ENCODE data around the gene ANK2. TPM values are rescaled to one million over a fixed set of nuclear protein-coding genes. Genes with fewer than 3 reads are reported as not detected.

Gene ANK2
- total RNA-seq, 1 experiment from 2014 or later, result 5.6 TPM

GRCh38 chr4:113131136-113131535, 81.7 kb downstream of the ANK2 start:
- Histone ChIP-seq H3K79me2 (ENCODE audit: insufficient read depth, low read length) (no peaks in the 10 kb centered on the region), H3K4me2 (ENCODE audit: low read length) (no peak overlapping the region), H2AFZ (ENCODE audit: low read depth, low read length, poor library complexity, severe bottlenecking) (no peak overlapping the region), H3K9ac (ENCODE audit: low read length) (no peak overlapping the region), H3K27me3 (ENCODE audit: insufficient read depth, low read length) (no peaks in the 10 kb centered on the region), H4K20me1 (ENCODE audit: insufficient read depth) (no peaks in the 10 kb centered on the region), H3K4me1 (ENCODE audit: control insufficient read depth in 1 of 2, insufficient read depth in 2 of 2, low read length in 2 of 2) (no peaks in the 10 kb centered on the region), H3K27ac (ENCODE audit: low read depth, low read length) (no peak overlapping the region), H3K9me3 (ENCODE audit: control insufficient read depth in 1 of 2, insufficient read depth in 1 of 2, low read depth in 1 of 2, low read length in 2 of 2) (no peaks in the 10 kb centered on the region), H3K36me3 (ENCODE audit: control insufficient read depth in 1 of 2, insufficient read depth in 2 of 2, low read length in 2 of 2) (no peaks in the 10 kb centered on the region), H3K4me3 (replicated peaks in 1 of 2; ENCODE audit: low read depth in 1 of 2, low read length in 2 of 2) (no peak overlapping the region), H3K9me2 (ENCODE audit: insufficient read depth) (no peaks in the 10 kb centered on the region)
- ChIA-PET RAD21 (ENCODE audit: low non-redundant PET in 1 of 2, low total read pairs in 2 of 2, uncharacterized antibody in 2 of 2, unreplicated experiment in 2 of 2) (no interaction called here), CTCF (no interaction called here), POLR2A (no interaction called here)
- BruUV-seq (replicated peaks), result no TSS peak
- TF ChIP-seq ZBTB33 (IDR thresholded peaks at IDR 0.05; ENCODE audit: extremely low read depth, insufficient replicate concordance, low read length) (no peak), EZH2phosphoT487 (IDR thresholded peaks at IDR 0.05; ENCODE audit: borderline replicate concordance) (no peak), RAD21 (IDR thresholded peaks at IDR 0.05; ENCODE audit: low read depth) (no peak), ZNF274 (IDR thresholded peaks at IDR 0.05; ENCODE audit: low read depth, low read length) (no peak), POLR2AphosphoS5 (IDR thresholded peaks at IDR 0.05; ENCODE audit: low read depth, low read length) (no peak)
- TF ChIP-seq, protein P1, sequence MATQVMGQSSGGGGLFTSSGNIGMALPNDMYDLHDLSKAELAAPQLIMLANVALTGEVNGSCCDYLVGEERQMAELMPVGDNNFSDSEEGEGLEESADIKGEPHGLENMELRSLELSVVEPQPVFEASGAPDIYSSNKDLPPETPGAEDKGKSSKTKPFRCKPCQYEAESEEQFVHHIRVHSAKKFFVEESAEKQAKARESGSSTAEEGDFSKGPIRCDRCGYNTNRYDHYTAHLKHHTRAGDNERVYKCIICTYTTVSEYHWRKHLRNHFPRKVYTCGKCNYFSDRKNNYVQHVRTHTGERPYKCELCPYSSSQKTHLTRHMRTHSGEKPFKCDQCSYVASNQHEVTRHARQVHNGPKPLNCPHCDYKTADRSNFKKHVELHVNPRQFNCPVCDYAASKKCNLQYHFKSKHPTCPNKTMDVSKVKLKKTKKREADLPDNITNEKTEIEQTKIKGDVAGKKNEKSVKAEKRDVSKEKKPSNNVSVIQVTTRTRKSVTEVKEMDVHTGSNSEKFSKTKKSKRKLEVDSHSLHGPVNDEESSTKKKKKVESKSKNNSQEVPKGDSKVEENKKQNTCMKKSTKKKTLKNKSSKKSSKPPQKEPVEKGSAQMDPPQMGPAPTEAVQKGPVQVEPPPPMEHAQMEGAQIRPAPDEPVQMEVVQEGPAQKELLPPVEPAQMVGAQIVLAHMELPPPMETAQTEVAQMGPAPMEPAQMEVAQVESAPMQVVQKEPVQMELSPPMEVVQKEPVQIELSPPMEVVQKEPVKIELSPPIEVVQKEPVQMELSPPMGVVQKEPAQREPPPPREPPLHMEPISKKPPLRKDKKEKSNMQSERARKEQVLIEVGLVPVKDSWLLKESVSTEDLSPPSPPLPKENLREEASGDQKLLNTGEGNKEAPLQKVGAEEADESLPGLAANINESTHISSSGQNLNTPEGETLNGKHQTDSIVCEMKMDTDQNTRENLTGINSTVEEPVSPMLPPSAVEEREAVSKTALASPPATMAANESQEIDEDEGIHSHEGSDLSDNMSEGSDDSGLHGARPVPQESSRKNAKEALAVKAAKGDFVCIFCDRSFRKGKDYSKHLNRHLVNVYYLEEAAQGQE (IDR thresholded peaks at IDR 0.05; ENCODE audit: low read depth), result no peak
- TF ChIP-seq, protein P2, sequence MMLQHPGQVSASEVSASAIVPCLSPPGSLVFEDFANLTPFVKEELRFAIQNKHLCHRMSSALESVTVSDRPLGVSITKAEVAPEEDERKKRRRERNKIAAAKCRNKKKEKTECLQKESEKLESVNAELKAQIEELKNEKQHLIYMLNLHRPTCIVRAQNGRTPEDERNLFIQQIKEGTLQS (IDR thresholded peaks at IDR 0.05), result no peak
- DNase-seq (ENCODE audit: low read depth, low spot score) (no peak), ATAC-seq (no peak)
- intact Hi-C loops (cut with micrococcal nuclease), result no loop called here
